Pancreas (tissue), 10 donors: ENCODE results near the gene EBF4. TPM values are rescaled to one million over a fixed set of nuclear protein-coding genes. Genes with fewer than 3 reads are reported as not detected.
"Not testable (repeated sequence)": the region's sequence is repeated elsewhere in the genome, so short reads cannot be mapped to it uniquely, and the experiment has no call there.

Experiments used
- ATAC-seq, 4 donors: fragments of 200-7000 bp; cut with Tn5 transposase; one replicate each; pipeline versions ENCODE4 v1.8.0 to v1.9.1; 2020; ENCODE audit warnings: mild to moderate bottlenecking in 4 of 4, moderate library complexity in 4 of 4
- DNase-seq, 6 donors: peaks; one replicate each; pipeline ENCODE4 v3.0.0-alpha.2; 2020
- FAIRE-seq: peaks from 2 replicates; lab custom pipeline; 2012; peaks lifted over from hg19 to GRCh38; lab: Jason Lieb, UNC
- H3K27ac ChIP-seq, 4 donors: fragments of 200-600 bp; sonication (generic); 1 replicate in 3 of 4; 2 replicates in 1 of 4; pipeline versions ENCODE4 v1.5.0 to v1.8.0; 2020
- H3K27me3 ChIP-seq, 4 donors: fragments of 200-600 bp; one replicate each; pipeline ENCODE4 v1.8.0; 2021
- H3K36me3 ChIP-seq, 3 donors: fragments of 200-600 bp; sonication (generic) in 1 of 3; one replicate each; pipeline versions ENCODE4 v1.5.0 to v1.8.0; 2020 to 2021
- H3K4me1 ChIP-seq, 3 donors: fragments of 200-600 bp; one replicate each; pipeline ENCODE4 v1.8.0; 2021
- H3K4me3 ChIP-seq, 4 donors: fragments of 200-600 bp; sonication (generic) in 2 of 4; one replicate each; pipeline versions ENCODE4 v1.5.0 to v1.8.0; 2020 to 2021
- H3K9me3 ChIP-seq, 4 donors: fragments of 200-600 bp; one replicate each; pipeline ENCODE4 v1.8.0; 2021
- CTCF ChIP-seq, 4 donors: fragments of 200-600 bp; sonication (generic) in 3 of 4; IDR thresholded peaks; one replicate each; pipeline versions ENCODE4 v1.5.0 to v1.8.0; 2021; ENCODE audit warnings: antibody characterized with exemption in 4 of 4
- WGBS, 2 donors: extraction: QIAGEN DNeasy Blood & Tissue Kit; methylation state at CpG; one replicate each; pipeline ENCODE4 v1.1.7; 2013; 5-methylcytosine and 5-hydroxymethylcytosine counted together
- intact Hi-C, 3 donors: fragments of 100-400 bp; cut with DNase I; formaldehyde crosslinking; loops; one replicate each; pipeline versions ENCODE4 v1.11.1 to v1.14.2; 2022
- microRNA-seq, 2 donors: library from miRNA; unstranded; fragments of <30 nt; microRNA quantifications; one replicate each; pipeline versions ENCODE4 to v1.1.0, GENCODE V29; 2019 to 2020
- polyA plus RNA-seq, 2 donors: library from polyadenylated mRNA; stranded (reverse); fragments of 200-250 nt; gene quantifications; one replicate each; pipeline ENCODE4 v1.2.3, GENCODE V29; 2013
- total RNA-seq, 6 donors: library from RNA; stranded (reverse); fragmentation: NEBNext Ultra II Directional in 4 of 6; extraction: Animal tissue kit (Norgen Biotek cat#: 25700) in 4 of 6; gene quantifications; one replicate each; pipeline versions ENCODE4 v1.2.1 to v1.2.4, GENCODE V29; 2021 to 2023
- donor health status: healthy with polysubstance abuse.
- donor health status: DM: no; HTN: no; CAD: no; lungs with moderate emphysema.
- donor health status: DM: no; HTN: no; CAD: no.
- donor health status: control.
- donor health status: control.
- donor health status: Bipolar disorder and iron deficiency.
- donor health status: DM: yes; HTN: yes; CAD: no.
- donor health status: DM: no; HTN: no; CAD: no.
- donor health status: DM: no; HTN: no; CAD: no.
- donor health status: DM: yes; HTN: yes; CAD: no.

Gene EBF4
- total and polyA plus RNA-seq, 8 donors, result 6.8 to 25.3 (median 9.6) TPM

GRCh38 chr20:2806351-2806701 lies 113.7 kb downstream of the EBF4 start:
- ATAC-seq, result peak in 1 of 4 donors; percentile 15
- WGBS, 2 donors, result 15 to 18% methylated on average over 4 of the region's 4 CpGs
- Histone ChIP-seq H3K9me3 (no peaks in the 10 kb centered on the region), H3K36me3 (no peaks in the 10 kb centered on the region), H3K27me3 (peaks cover 0 to 10% (median 4%) of the 10 kb centered on the region in 4 donors), H3K27ac (no peak overlapping the region), H3K4me1 (no peaks in the 10 kb centered on the region), H3K4me3 (no peak overlapping the region)
- FAIRE-seq, result no peak
- no peak for DNase-seq
- TF ChIP-seq CTCF (IDR thresholded peaks at IDR 0.05), result no peak
- intact Hi-C loops, result no loop called here

GRCh38 chr20:2807019-2807418 lies 114.4 kb downstream of the EBF4 start:
- no peak overlapping the region for H3K27ac ChIP-seq
- no peaks in the 10 kb centered on the region for H3K4me1 ChIP-seq
- H3K27me3 ChIP-seq, result peaks cover 0 to 12% (median 4%) of the 10 kb centered on the region in 4 donors
- ATAC-seq, result no peak
- no peak for FAIRE-seq
- 68 to 86% methylated on average over 4 of the region's 4 CpGs for WGBS, 2 donors
- H3K4me3 ChIP-seq, result no peak overlapping the region
- intact Hi-C loops, result no loop called here
- no peak for TF ChIP-seq CTCF (IDR thresholded peaks at IDR 0.05)
- no peak for DNase-seq
- H3K36me3 ChIP-seq, result no peaks in the 10 kb centered on the region
- H3K9me3 ChIP-seq, result no peaks in the 10 kb centered on the region

- peaks cover 0 to 17% (median 3%) of the 10 kb centered on the region in 4 donors for H3K27me3 ChIP-seq
- H3K4me3 ChIP-seq, DNase-seq, FAIRE-seq, H3K36me3 ChIP-seq, intact Hi-C loops, ATAC-seq, H3K4me1 ChIP-seq, H3K9me3 ChIP-seq, H3K27ac ChIP-seq: not testable (repeated sequence)
- 61 to 71% methylated on average over 9 of the region's 9 CpGs for WGBS, 2 donors
Measured at GRCh38 chr20:2807929-2808328, 115.3 kb downstream of the EBF4 start.

- DNase-seq (no peak), ATAC-seq (no peak), FAIRE-seq (no peak)
- Histone ChIP-seq H3K9me3 (no peaks in the 10 kb centered on the region), H3K4me3 (no peak overlapping the region), H3K27ac (no peak overlapping the region), H3K36me3 (no peaks in the 10 kb centered on the region), H3K4me1 (no peaks in the 10 kb centered on the region), H3K27me3 (peaks cover 0 to 12% (median 3%) of the 10 kb centered on the region in 4 donors)
- 86 to 88% methylated on average over 10 of the region's 10 CpGs for WGBS, 2 donors
- intact Hi-C loops, result no loop called here
- TF ChIP-seq CTCF (IDR thresholded peaks at IDR 0.05), result no peak
Measured at GRCh38 chr20:2809690-2810089, 117.1 kb downstream of the EBF4 start.

Small RNAs within 50 kb of the gene (microRNA-seq; reads per million reads assigned to microRNA genes)
- 4.4 to 5.8 reads per million in 2 donors for gene MIR1292

Other genes starting within 250 kb of the EBF4 start
- gene SNRPB, start 222.0 kb upstream of the EBF4 start, total RNA-seq, result 10 to 100 TPM; 18.4 to 54.5 (median 46.2) TPM
- 10 to 100 TPM; 48.8 to 87.2 TPM for gene SNRPB, start 222.0 kb upstream of the EBF4 start, polyA plus RNA-seq
- gene ZNF343, start 183.9 kb upstream of the EBF4 start, total RNA-seq, result 1 to 10 TPM; 3.2 to 6.9 (median 4.2) TPM
- gene ZNF343, start 183.9 kb upstream of the EBF4 start, polyA plus RNA-seq, result 1 to 10 TPM; 4.8 to 7.4 TPM
- under 1 TPM in 3 of 6 donors, not detected in 3; 0.06 to 0.17 (median 0.09) TPM for gene TMC2, start 156.2 kb upstream of the EBF4 start, total RNA-seq
- under 1 TPM; 0.02 to 0.19 TPM for gene TMC2, start 156.2 kb upstream of the EBF4 start, polyA plus RNA-seq
- gene NOP56, start 40.1 kb upstream of the EBF4 start, total RNA-seq, result 10 to 100 TPM; 36.2 to 83.1 (median 60.1) TPM
- gene NOP56, start 40.1 kb upstream of the EBF4 start, polyA plus RNA-seq, result 100 to 1,000 TPM; 124 to 204 TPM
- gene IDH3B, start 28.6 kb upstream of the EBF4 start, total RNA-seq, result 10 to 100 TPM; 27.3 to 41.3 (median 31.3) TPM
- 10 to 100 TPM; 51.2 to 83.3 TPM for gene IDH3B, start 28.6 kb upstream of the EBF4 start, polyA plus RNA-seq
- gene CPXM1, start 107.8 kb downstream of the EBF4 start, total RNA-seq, result 10 to 100 TPM in 1 of 6 donors, 1 to 10 TPM in 2, under 1 TPM in 3; 0.28 to 10.6 (median 2.2) TPM
- gene CPXM1, start 107.8 kb downstream of the EBF4 start, polyA plus RNA-seq, result 1 to 10 TPM; 1.1 to 2.9 TPM
- not detected for gene C20orf141, start 122.2 kb downstream of the EBF4 start, total RNA-seq
- gene C20orf141, start 122.2 kb downstream of the EBF4 start, polyA plus RNA-seq, result under 1 TPM in 1 of 2 donors, not detected in 1; 0.19 TPM
- not detected for gene TMEM239, start 123.6 kb downstream of the EBF4 start, total RNA-seq
- gene TMEM239, start 123.6 kb downstream of the EBF4 start, polyA plus RNA-seq, result not detected
- gene PCED1A, start 147.9 kb downstream of the EBF4 start, total RNA-seq, result 10 to 100 TPM; 12.1 to 30.9 (median 13.5) TPM
- gene PCED1A, start 147.9 kb downstream of the EBF4 start, polyA plus RNA-seq, result 100 to 1,000 TPM; 104 to 110 TPM
- 10 to 100 TPM; 19.2 to 30.3 (median 21.0) TPM for gene VPS16, start 148.0 kb downstream of the EBF4 start, total RNA-seq
- gene VPS16, start 148.0 kb downstream of the EBF4 start, polyA plus RNA-seq, result 10 to 100 TPM; 69.3 to 93.4 TPM
- 10 to 100 TPM; 14.4 to 29.1 (median 18.2) TPM for gene PTPRA, start 180.7 kb downstream of the EBF4 start, total RNA-seq
- gene PTPRA, start 180.7 kb downstream of the EBF4 start, polyA plus RNA-seq, result 10 to 100 TPM in 1 of 2 donors, 1 to 10 TPM in 1; 6.8 to 20.9 TPM